ENCODE data around the gene BRAF.
"Not testable (repeated sequence)": the region's sequence is repeated elsewhere in the genome, so short reads cannot be mapped to it uniquely, and the experiment has no call there.

Gene BRAF

GRCh38 chr7:140697447-140698143 lies 227.1 kb downstream of the BRAF start:
- TF ChIP-seq CTCF (IDR thresholded peaks at IDR 0.05; ENCODE audit: extremely low read depth, missing control alignments), result no peak
- no peak for DNase-seq (ENCODE audit: low spot score)

GRCh38 chr7:140696680-140697446 lies 227.9 kb downstream of the BRAF start, which contains the start of gene NDUFB2:
Gene NDUFB2 (plus strand): TSS chr7:140696708. CDS start chr7:140696745, 37 bp downstream.
- peak; percentile 88 for DNase-seq (ENCODE audit: low spot score)
- TF ChIP-seq CTCF (IDR thresholded peaks at IDR 0.05; ENCODE audit: extremely low read depth, missing control alignments), result no peak

GRCh38 chr7:140696024-140696679 lies 228.6 kb downstream of the BRAF start:
- peak; percentile 94 for DNase-seq (ENCODE audit: low spot score)
- TF ChIP-seq CTCF (IDR thresholded peaks at IDR 0.05; ENCODE audit: extremely low read depth, missing control alignments), result no peak

GRCh38 chr7:140695381-140695780 lies 229.3 kb downstream of the BRAF start:
- no peak for TF ChIP-seq CTCF (IDR thresholded peaks at IDR 0.05; ENCODE audit: extremely low read depth, missing control alignments)
- DNase-seq (ENCODE audit: low spot score), result no peak

- TF ChIP-seq CTCF (IDR thresholded peaks at IDR 0.05; ENCODE audit: extremely low read depth, missing control alignments), result no peak
- no peak for DNase-seq (ENCODE audit: low spot score)
Observed at GRCh38 chr7:140694592-140694991, 230.1 kb downstream of the BRAF start.

GRCh38 chr7:140693849-140694248 lies 230.9 kb downstream of the BRAF start:
- DNase-seq (ENCODE audit: low spot score), result not testable (repeated sequence)

- no peak for DNase-seq (ENCODE audit: low spot score)
- no peak for TF ChIP-seq CTCF (IDR thresholded peaks at IDR 0.05; ENCODE audit: extremely low read depth, missing control alignments)
Observed at GRCh38 chr7:140691376-140692045, 233.2 kb downstream of the BRAF start.

All from GM20000 (cell line).